ENCODE results near the gene PBX4.

DNA sequence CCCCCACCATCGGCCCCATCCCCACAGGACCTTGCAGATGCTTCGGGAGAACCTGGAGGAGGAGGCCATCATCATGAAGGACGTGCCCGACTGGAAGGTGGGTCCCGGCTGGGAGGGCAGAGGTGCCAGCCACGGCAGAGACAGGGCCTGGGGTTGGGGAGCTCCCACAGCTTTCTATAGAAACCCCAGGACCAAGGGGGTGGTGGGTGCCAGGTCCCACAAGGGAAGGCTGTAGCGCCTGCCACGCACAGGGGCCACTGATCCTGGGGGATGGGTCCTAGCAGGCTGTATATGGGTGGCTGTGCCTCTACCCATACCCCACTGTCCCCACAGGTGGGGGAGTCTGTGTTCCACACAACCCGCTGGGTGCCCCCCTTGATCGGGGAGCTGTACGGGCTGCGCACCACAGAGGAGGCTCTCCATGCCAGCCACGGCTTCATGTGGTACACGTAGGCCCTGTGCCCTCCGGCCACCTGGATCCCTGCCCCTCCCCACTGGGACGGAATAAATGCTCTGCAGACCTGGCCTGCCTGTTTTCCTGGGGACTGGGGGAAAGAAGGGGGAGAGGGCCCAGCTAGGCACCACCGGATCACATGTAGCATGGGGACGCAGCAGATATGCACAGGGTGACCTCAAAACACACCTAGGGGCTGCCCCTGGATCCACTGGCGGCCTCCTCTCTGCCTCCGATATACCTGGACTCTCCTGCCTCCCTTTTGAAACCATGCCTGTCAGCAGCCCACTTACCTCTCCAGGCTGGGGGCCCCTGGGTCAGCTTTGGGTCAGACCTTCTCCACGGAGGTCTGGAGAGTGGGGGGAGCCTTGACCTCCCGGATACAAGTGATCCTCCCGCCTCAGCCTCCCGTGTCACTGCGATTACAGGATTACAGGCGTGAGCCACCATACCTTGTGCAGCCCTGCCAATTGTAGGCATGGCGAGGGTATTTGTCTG, 90.5 kb downstream of the PBX4 start:
- no peak for TF ChIP-seq POLR2A (IDR thresholded peaks at IDR 0.05; ENCODE audit: low read length)
- TF ChIP-seq GATA1 (IDR thresholded peaks at IDR 0.05; ENCODE audit: low read depth, low read length): no peak
